GM20431 (cell line): ENCODE results near the gene CCND2.
"Not testable (repeated sequence)": the region's sequence is repeated elsewhere in the genome, so short reads cannot be mapped to it uniquely, and the experiment has no call there.

Experiments used
- in situ Hi-C: fragments of 300-500 bp; cut with MseI, MboI; formaldehyde crosslinking; loops from one replicate; pipeline ENCODE4 v1.15.0; 2020; ENCODE audit warnings: low sequenced_read_pairs; ENCODE audit not compliant: unreplicated experiment

CCND2 gene

DNA sequence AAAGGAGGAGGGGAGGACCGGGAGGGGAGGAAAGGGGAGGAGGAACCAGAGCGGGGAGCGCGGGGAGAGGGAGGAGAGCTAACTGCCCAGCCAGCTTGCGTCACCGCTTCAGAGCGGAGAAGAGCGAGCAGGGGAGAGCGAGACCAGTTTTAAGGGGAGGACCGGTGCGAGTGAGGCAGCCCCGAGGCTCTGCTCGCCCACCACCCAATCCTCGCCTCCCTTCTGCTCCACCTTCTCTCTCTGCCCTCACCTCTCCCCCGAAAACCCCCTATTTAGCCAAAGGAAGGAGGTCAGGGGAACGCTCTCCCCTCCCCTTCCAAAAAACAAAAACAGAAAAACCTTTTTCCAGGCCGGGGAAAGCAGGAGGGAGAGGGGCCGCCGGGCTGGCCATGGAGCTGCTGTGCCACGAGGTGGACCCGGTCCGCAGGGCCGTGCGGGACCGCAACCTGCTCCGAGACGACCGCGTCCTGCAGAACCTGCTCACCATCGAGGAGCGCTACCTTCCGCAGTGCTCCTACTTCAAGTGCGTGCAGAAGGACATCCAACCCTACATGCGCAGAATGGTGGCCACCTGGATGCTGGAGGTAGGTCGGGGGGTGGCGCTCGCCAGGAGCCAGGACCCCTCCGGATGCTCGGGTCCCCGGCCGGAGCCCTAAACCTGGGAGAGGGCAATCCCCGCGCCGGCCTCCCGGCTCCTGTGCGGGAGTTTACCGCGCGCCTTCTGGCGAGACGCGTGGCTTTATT lies at the start of gene CCND2:
Gene CCND2 (plus strand): TSS at position 111 of the 744 bp plus-strand sequence. CDS start 279 bp downstream, at position 390.
- in situ Hi-C loops: no loop called here

DNA sequence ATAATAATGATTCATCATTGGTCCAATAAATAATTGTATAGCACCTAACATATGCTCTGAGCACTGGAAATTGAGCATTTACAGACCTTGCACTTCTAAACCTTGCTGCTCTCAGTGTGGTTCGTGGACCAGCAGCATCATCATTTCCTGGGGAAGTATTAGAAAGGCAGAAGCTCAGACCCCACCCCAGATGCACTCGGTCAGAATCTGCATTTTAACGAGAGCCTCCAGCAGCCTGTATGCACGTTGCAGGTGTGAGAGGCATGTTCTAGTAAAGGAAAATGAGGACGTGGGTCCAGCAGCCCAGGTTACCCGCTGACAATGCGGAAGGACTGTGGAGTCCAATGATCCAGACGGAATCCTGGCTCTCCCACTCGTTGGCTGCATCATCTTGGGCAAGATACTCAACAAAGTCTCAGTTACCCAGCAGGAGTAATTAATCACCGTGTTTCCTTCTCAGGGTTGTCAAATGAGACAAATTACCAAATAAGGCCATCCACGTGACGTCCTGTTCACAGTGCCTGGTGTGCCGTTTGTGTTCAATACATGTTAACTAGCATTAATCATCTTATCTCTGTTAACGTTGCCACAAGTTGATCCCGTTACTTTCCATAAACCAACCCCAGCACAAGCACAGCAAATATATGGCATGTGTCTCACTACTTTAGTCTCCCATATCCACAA lies 49.2 kb upstream of the CCND2 start:
- in situ Hi-C loops: no loop called here

DNA sequence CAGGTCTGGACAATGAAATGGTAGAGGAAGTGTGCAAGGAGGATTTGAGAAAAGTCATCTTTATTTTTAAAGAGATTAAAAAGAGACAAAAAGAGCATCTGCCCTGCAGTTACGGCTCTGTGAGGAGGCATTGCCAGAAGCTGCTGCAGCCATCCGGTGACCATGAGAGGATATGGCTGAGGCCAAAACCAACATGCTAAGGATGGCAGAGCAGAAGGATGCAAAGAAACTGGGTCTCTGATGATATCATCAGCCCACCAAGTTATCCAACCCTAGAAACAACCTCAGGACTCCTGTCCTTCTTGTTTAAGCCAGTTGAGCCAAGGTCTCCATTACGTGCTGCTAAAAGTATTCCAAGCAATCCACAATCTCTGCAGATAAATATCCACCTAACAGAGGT lies 48.0 kb upstream of the CCND2 start:
- in situ Hi-C loops: no loop called here

DNA sequence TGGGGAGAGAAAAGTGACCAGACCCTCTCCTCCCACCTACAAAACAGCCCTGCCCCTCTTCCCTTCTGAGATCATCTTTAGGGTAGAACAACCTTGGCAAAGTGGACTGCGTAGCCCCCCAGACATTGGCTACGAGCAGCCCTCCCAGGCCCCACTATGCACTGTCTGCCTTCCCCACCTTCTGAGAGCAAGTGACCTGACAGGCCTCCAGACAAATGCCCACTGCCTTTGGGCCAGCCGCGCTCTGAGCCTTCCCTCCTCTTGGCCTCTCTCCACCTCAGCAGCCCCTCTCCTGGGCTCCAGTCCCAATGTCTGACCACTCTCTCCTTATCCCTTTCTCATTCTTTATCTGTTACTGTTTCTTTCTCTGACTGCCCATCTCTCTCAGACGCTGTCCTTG lies 46.5 kb upstream of the CCND2 start:
- in situ Hi-C loops: no loop called here

DNA sequence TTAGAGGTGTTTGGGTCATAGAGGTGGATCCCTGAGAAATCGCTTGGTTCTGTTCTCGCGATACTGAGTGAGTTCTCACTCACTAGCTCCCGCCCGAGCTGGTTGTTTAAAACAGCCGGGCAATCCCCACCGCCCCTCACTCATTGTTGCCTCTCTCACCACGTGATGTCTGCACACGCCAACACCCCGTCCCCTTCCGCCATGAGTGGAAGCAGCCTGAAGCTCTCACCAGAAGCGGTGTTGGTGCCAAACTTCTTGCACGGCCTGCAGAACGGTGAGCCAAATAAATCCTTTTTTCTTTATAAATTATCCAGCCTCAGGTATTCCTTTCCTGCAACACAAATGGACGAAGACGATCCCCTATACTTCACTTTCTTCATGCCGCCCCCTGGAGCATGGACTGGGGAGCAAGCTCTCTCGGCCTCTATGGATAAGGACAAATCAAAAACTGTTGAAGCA lies 45.4 kb upstream of the CCND2 start:
- in situ Hi-C loops: no loop called here

DNA sequence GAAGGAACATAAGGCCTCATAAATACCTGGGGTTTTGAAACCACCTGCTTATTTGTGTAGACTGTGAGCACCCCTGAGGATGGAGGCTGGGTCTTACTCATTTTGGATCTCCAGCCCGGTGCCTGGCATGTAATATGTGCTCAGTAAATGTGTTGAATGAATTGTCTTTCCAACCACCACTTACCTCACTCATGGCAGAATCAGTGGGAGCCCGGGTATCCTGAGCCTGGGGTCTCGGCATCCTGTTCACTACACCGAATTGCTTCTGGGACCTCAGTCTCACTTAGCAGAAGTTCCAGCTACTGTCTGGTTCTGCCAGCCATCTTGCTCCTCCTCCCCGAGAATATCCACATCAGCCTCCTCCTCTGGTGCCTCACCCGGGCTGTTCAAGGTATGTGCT lies 43.0 kb upstream of the CCND2 start:
- in situ Hi-C loops: no loop called here

DNA sequence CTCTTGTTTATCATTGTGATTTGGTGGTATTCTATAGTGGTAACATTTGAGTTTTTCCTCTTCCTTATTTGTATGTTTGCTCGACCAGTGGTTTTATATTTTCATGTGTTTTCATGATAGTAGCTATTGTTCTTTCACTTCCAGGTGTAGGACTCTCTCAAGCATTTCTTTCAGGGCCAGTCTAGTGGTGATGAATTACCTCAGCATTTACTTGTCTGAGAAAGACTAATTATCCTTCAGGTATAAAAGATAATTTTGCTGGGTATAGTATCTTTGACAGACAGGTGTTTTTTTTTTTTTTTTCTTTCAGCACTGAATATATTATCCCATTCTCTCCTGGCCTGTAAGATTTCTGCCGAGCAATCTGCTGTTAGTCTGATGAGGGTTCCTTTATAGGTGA lies 35.0 kb upstream of the CCND2 start:
- in situ Hi-C loops: no loop called here

DNA sequence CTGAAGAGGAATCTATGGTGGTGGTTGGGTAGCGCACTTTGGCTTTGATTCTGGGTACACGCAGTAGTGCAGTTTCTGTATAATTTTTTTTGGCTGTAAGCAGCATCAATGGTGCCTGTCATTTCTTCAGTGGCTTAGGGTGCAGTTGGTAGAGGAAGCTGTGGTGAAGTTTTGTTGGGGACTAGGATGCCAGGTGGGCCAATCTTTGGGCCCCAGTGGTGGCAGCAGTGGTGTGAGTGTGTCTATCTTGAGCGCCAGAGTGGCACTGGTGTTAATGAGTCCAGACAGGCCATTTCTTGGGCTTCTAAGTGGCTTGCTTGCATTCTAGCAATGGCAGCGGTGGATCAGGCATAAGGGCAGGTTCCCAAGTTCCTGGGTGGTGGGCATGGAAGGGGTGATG lies 33.8 kb upstream of the CCND2 start:
- in situ Hi-C loops: no loop called here

DNA sequence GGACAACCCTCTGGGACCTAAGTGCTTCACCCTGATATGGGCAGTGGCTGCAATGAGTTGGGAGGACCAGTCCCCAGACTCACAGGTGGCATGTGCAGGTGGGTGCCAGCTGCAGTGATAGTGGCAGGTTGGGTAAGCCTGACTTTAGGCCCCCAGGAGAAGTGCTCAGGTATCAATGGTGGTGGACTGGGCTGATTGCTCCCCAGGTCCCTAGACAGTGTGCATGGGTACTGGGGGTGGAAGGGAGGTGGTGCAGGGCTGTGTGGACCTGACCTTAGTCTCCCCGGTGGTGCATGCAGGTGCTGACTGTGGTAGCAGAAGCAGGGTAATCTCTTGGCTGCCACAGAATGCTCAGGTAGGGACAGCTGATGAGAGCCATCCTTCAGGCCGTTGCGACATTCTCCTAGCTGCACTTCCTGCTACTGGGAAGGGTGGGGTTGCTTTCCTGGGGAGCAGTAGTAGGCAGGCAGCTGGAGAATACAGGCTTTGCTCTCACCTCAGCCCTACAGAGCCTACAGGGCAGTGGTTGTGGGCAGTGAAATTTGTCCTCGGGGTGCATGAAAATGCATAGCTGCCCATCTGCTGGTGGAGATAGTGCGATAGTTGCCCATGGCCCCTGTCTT lies 33.3 kb upstream of the CCND2 start:
- in situ Hi-C loops: no loop called here

DNA sequence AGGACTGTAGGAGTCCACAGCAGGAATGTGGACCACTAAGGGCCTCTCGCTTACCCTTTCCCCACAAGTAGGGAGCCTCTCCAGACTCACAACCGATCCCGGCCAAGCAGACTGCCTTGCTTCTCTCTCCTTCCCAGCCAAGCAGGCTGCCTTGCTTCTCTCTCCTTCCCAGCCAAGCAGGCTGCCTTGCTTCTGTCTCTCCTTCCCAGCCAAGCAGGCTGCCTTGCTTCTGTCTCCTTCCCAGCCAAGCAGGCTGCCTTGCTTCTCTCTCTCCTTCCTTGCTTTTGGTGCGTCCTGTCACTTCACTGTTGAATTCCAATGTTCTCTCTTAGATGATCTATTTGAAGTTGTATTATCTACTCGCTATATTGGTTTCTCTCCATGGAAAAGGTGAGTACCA lies 32.6 kb upstream of the CCND2 start:
- in situ Hi-C loops: no loop called here

DNA sequence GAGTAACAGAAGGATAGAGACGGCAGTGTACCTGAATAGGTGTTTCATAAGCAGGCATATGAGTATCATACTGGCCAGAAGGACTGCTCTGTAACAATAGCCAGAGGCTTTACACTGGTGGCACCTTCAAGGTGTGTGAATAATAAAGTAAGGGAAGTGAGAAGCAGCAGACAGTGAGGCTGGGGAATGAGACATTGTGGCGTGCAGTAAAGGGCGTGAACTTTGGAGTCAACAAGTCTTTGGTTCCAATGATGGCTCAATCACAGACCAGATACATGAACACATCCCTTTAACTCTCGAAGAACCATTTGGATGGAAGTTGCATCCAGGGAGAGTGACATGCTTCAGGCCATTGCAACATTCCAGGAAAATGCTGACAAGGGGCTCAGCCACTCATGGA lies 32.0 kb upstream of the CCND2 start:
- in situ Hi-C loops: no loop called here

DNA sequence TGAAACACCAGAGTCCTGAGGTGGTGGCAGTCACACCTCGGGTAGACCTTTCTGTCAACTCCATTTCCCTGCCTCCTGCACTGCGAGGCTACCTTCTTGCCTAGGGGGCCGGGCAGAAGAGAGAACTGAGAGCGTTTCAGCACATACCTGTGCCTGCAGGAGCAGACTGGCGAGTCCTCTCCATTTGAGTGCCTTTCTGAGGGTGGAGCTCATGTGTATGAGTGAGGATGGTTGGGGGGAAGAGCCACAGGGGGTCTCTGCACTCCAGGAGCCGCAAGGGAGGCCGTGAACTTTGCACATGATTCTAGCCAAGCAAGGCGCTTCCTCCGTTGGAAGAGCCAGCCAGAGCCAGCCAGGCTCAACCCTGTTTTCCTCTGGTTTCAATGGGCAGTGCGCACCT lies 31.0 kb upstream of the CCND2 start:
- in situ Hi-C loops: no loop called here

DNA sequence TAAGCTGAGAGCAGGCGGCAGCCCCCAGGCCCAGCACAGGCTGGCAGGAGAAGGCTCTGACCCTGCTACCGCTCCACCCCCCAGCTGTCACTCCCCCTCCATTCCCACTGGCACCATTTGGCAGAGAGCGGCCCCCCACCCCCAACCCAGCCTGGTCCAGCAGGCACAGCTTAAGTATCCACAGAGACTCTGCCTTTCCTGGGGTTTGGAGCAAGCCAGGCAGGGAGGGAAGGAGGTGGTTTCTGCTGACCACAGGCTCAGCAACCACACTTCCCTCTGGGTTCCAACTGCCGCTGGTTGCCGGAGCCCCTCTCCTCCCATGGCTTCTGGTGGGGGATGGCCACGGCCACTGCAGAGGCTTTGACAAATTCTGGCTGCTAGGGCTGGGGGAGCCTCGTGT lies 30.5 kb upstream of the CCND2 start:
- in situ Hi-C loops: no loop called here

DNA sequence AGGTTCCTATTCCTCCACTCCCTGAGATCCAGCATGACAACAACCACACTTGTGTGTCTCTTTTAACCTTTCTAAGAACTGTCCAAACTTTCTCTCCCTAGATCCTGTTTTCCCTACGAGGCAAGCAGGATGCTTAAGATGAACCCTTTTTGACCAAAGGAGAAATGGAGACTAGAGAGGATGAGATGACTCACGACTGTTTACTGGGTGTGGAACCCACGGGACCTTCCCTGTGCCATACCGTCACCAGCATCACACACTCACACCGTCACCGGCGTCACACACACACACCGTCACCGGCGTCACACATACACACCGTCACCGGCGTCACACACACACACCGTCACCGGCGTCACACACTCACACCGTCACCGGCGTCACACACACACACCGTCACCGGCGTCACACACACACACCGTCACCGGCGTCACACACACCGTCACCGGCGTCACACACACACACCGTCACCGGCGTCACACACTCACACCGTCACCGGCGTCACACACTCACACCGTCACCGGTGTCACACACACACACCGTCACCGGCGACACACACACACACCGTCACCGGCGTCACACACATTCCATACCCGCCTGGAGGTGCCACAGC lies 30.0 kb upstream of the CCND2 start:
- in situ Hi-C loops: not testable (repeated sequence)

DNA sequence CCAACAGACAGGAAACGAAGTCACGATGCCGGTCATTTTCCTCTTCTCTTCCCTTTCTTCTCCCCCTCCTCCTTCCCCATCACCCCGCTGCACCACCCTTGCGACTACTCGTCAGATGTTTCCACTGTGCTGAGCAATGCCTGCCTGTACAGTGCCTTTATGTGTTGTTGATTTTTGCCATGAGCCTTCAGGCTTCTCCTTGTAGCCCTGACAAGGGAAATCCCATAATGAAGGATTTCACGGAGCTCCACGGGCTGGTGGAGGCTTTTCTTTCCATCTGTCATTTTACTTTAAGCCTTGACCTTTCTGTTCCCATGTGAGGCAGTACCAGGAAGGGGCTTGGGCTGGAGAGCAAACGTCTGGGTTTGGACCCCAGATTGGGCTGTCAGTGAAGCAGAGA lies 28.7 kb upstream of the CCND2 start:
- in situ Hi-C loops: no loop called here

DNA sequence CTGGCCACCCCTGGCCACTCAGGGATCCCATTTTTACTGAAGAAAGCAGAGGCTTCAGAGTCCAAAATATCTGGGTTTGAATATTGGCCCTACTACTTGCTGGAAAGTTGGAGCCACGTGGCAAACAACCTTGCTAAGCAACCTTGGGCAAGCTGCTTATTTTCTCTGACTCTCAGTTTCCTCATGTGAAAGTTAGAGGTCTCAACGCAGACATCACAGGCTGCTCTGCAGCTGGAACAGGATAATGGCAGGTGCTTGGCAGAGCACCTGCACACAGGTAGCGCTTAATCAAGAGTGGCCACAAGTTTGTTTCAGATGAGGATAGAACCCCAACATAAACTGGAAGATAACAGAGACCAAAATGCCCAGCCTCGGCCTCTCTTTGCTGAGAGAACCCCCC lies 28.1 kb upstream of the CCND2 start:
- in situ Hi-C loops: no loop called here

DNA sequence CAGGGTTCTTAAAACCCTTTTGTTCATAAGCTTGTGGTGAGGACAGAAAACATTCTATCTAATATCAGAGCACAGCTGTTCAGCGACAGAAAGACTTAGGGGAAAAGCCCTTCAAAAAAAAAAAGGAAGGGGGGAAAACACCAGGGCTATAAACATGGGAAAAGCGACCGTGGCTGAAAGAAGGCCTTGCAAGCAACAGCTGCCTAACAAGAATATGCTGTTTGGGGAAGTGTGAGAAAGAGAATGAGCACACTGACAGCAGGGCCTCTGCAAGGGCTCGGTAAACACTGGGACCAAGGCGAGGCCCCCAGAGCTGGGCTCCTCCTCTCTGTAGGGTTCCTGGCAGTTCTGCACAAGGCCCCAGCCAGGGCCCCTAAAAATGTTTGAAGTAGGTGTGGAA lies 27.4 kb upstream of the CCND2 start:
- in situ Hi-C loops: no loop called here

DNA sequence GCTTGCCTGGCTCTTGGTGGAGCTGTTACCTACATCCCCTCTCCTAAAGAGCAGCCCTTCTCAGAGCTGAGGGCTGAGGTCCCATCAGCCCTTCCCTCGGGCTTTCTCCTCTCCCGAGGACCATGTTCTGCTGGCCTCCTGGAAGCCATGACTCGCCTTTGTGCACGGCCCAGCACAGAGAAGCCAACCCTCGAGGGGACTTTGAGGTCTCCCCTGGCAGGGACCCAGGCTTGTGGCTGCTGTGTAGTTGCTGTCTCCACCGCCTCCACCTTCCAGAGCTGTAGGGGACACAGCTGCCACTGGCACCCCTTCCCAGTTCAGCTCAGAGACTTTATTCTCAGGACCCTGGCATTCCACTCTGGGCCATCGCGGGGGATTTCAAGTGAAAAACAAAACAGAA lies 22.9 kb upstream of the CCND2 start:
- in situ Hi-C loops: no loop called here

DNA sequence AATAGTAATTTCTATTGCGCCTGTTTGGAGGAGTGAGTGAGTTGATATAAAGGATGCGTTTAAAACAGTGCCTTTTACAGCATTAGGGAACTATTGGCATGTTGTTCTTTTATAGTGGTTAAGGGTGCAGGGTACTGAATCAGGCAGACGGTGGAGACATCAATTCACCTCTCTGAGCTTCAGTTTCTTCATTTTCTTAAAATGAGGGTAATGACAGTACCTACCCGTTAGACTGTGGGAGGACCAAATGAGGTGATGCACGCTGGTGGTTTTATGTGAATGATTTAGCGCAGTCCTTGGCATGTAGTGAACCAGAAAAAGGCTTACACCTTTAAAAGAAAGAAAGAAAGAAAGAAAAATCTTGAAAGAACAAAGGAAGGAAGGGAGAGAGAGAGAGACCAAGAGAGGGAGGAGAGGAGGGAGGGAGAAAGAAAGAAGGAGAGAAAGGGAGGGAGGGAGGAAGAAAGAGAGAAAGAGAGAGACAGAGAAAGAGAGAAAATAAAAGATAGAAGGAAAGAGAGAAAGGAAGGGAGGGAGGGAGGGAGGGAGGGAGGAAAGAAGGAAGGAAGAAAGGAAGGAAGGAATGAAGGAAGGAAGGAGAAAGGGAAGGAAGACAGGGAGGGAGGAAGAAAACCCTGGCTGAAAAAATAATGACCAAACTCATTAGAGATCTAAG lies 22.2 kb upstream of the CCND2 start:
- in situ Hi-C loops: no loop called here

DNA sequence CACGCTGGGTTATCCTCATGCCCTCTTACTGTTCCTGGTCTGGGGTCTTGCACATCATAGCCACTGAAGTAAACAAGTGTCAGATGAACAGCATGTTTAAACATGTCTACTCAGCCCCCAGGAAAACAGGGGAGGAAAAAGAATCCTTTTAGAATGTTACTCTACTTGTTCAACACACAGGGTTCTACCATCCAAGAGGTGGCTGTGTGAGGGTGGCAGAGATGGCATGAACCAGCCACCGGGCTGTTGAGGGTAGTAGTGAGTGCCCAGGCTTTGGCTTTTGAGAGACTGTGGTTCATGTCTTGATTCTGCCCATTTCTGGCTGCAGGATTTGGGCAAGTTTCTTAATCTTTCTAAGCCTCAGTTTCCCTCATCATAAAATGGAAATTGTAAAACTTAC lies 21.6 kb upstream of the CCND2 start:
- in situ Hi-C loops: no loop called here
